GM12878 (cell line): Measurements from ENCODE around the gene CEP89. TPM values are rescaled to one million over a fixed set of nuclear protein-coding genes. Genes with fewer than 3 reads are reported as not detected.

Experiments used
- ATAC-seq: fragments of 200-7000 bp; cut with Tn5 transposase; 3 replicates; pipeline ENCODE4 v1.9.1; 2020; ENCODE audit warnings: mild to moderate bottlenecking, moderate library complexity
- BruUV-seq: library from RNA; stranded (reverse); fragments of 400-500 nt; replicated peaks from 2 replicates; lab custom pipeline; 2021; lab: Mats Ljungman, UMichigan
- CTCF ChIA-PET: fragments of 300-600 bp; sonication (Branson Sonifier 250); formaldehyde crosslinking; extraction: SDS; loops from one replicate; lab custom pipeline; 2021; ENCODE audit warnings: inconsistent platforms; lab: Yijun Ruan, JAX
- POLR2A ChIA-PET: fragments of 350-600 bp; formaldehyde crosslinking; extraction: SDS; loops from one replicate; lab custom pipeline; 2021; ENCODE audit warnings: inconsistent platforms; lab: Charles Lee
- RAD21 ChIA-PET: fragments of 300-600 bp; sonication (Branson Sonifier 250); formaldehyde crosslinking; loops from one replicate; lab custom pipeline; 2023; ENCODE audit warnings: antibody characterized with exemption; ENCODE audit not compliant: unreplicated experiment; lab: Charles Lee
- SMC1A ChIA-PET: fragments of 300-600 bp; sonication (Branson Sonifier 250); formaldehyde crosslinking; loops from one replicate; lab custom pipeline; 2023; ENCODE audit not compliant: unreplicated experiment, uncharacterized antibody; lab: Charles Lee
- DNase-seq: peaks from one replicate; pipeline ENCODE4 v3.0.0-alpha.2; 2011; ENCODE audit warnings: low read depth, low spot score
- FAIRE-seq: peaks from 3 replicates; lab custom pipeline; 2011; peaks lifted over from hg19 to GRCh38; lab: Jason Lieb, UNC
- H2AFZ ChIP-seq: 2 replicates; pipeline ENCODE4 v1.6.0; 2011; ENCODE audit warnings: low read depth, low read length, control low read depth; ENCODE audit not compliant: control insufficient read depth
- H3K27ac ChIP-seq: 2 replicates; pipeline ENCODE4 v1.5.1; 2011; ENCODE audit warnings: control low read depth; ENCODE audit not compliant: control insufficient read depth, insufficient read depth
- H3K27me3 ChIP-seq, 2 experiments: replicated peaks in 1 of 2; 2 replicates each; pipeline versions ENCODE4 v1.6.0 to v1.6.1; 2011; ENCODE audit warnings: low read length in 1 of 2; ENCODE audit not compliant: control insufficient read depth in 2 of 2, insufficient read depth in 2 of 2
- H3K36me3 ChIP-seq, 2 experiments: 2 replicates each; pipeline ENCODE4 v1.5.1; 2011; ENCODE audit warnings: low read length in 1 of 2; ENCODE audit not compliant: control insufficient read depth in 2 of 2, insufficient read depth in 2 of 2
- H3K4me1 ChIP-seq: 2 replicates; pipeline ENCODE4 v1.6.1; 2011; ENCODE audit warnings: mild to moderate bottlenecking, low read length, moderate library complexity, mixed read lengths; ENCODE audit not compliant: control insufficient read depth, insufficient read depth
- H3K4me2 ChIP-seq: 2 replicates; pipeline ENCODE4 v1.6.0; 2011; ENCODE audit warnings: control low read depth; ENCODE audit not compliant: control insufficient read depth, insufficient read depth
- H3K4me3 ChIP-seq: fragments of 200-600 bp; sonication (generic); 2 replicates; pipeline ENCODE4 v1.5.1; 2016
- H3K79me2 ChIP-seq: 2 replicates; pipeline ENCODE4 v1.6.0; 2011; ENCODE audit warnings: low read length; ENCODE audit not compliant: control insufficient read depth, insufficient read depth
- H3K9ac ChIP-seq: 2 replicates; pipeline ENCODE4 v1.8.0; 2011; ENCODE audit warnings: low read length, control low read depth, mixed read lengths; ENCODE audit not compliant: control insufficient read depth, insufficient read depth
- H3K9me3 ChIP-seq: replicated peaks from 3 replicates; pipeline ENCODE4 v1.5.1; 2011; ENCODE audit warnings: mild to moderate bottlenecking, low read length; ENCODE audit not compliant: control insufficient read depth, insufficient read depth
- H4K20me1 ChIP-seq: 2 replicates; pipeline ENCODE4 v1.6.0; 2011; ENCODE audit not compliant: control insufficient read depth, insufficient read depth
- ATF2 ChIP-seq: IDR thresholded peaks from 2 replicates; pipeline ENCODE4 v1.6.1; 2012; ENCODE audit warnings: low read length, inconsistent platforms
- CBFB ChIP-seq: IDR thresholded peaks from 2 replicates; pipeline ENCODE4 v1.6.1; 2016; ENCODE audit warnings: antibody characterized with exemption, low read depth
- GATAD2B ChIP-seq: fragments of 450-650 bp; conservative IDR thresholded peaks from 2 replicates; pipeline ENCODE4 v1.6.1; 2017; ENCODE audit warnings: low read depth, mild to moderate bottlenecking, moderate library complexity
- MYB ChIP-seq: fragments of 150-350 bp; IDR thresholded peaks from 2 replicates; pipeline ENCODE4 v1.6.1; 2014; ENCODE audit warnings: mild to moderate bottlenecking, low read depth, low read length, borderline replicate concordance
- PAX8 ChIP-seq: fragments of 450-650 bp; IDR thresholded peaks from 2 replicates; pipeline ENCODE4 v1.6.1; 2017; ENCODE audit warnings: mild to moderate bottlenecking, moderate library complexity
- RELA ChIP-seq: fragments of 450-650 bp; IDR thresholded peaks from 2 replicates; pipeline ENCODE4 v1.8.0; 2014; ENCODE audit warnings: borderline replicate concordance; ENCODE audit not compliant: partially characterized antibody
- WRNIP1 ChIP-seq: IDR thresholded peaks from 2 replicates; pipeline ENCODE4 v1.6.1; 2011; ENCODE audit warnings: low read depth, low read length, improper control_type of control experiment, borderline replicate concordance
- ZBTB11 ChIP-seq: fragments of 450-650 bp; formaldehyde crosslinking; IDR thresholded peaks from 2 replicates; pipeline ENCODE4 v1.5.0; 2022; ENCODE audit warnings: mild to moderate bottlenecking, missing genetic modification characterization
- WGBS: methylation state at CpG from one replicate; pipeline ENCODE4 v1.1.6; 2016; ENCODE audit warnings: low lambda C conversion rate; ENCODE audit not compliant: insufficient replicate concordance, insufficient coverage; ENCODE audit errors: missing lambda C conversion rate; 5-methylcytosine and 5-hydroxymethylcytosine counted together
- in situ Hi-C: fragments of 300-500 bp; cut with MboI; formaldehyde crosslinking; loops from 9 replicates; pipeline ENCODE4 v1.14.3; 2018; ENCODE audit warnings: mixed read lengths
- intact Hi-C: fragments of 100-400 bp; cut with micrococcal nuclease; formaldehyde crosslinking; loops from one replicate; pipeline ENCODE4 v1.14.2; 2022; ENCODE audit not compliant: unreplicated experiment
- polyA plus RNA-seq, 11 experiments: library from polyadenylated mRNA; depleted of rRNA in 4 of 11; unstranded in 6 of 11; stranded (reverse) in 5 of 11; fragments of >200 nt; fragmentation: Nextera tagmentation in 4 of 11; fragmentation: Illumina TruSeq in 1 of 11; extraction: Ambion mirVana in 4 of 11; extraction: Trizol in 1 of 11; gene quantifications; 1 replicate in 1 of 11; 2 replicates in 10 of 11; pipeline versions ENCODE4 v1.2.1 to v1.2.3, GENCODE V29; 2011 to 2016; ENCODE audit warnings: inconsistent platforms in 2 of 11, missing spikeins in 2 of 11, low read depth in 1 of 11
- total RNA-seq, 4 experiments: library from RNA; depleted of rRNA in 3 of 4; stranded (reverse); fragments of >200 nt in 3 of 4; fragmentation: Illumina TruSeq in 1 of 4; extraction: Trizol in 1 of 4; gene quantifications; 2 replicates each; pipeline versions ENCODE4 v1.2.1 to v1.2.3, GENCODE V29; 2013 to 2021
- TF ChIP-seq, protein P1 (sequence below): fragments of 450-650 bp; IDR thresholded peaks from 2 replicates; pipeline ENCODE4 v1.6.1; 2017; ENCODE audit warnings: low read depth, mild to moderate bottlenecking, moderate library complexity
- TF ChIP-seq, protein P2 (sequence below): fragments of 150-350 bp; IDR thresholded peaks from 2 replicates; pipeline ENCODE4 v1.6.1; 2014; ENCODE audit warnings: mild to moderate bottlenecking, low read depth, low read length
- TF ChIP-seq, protein P3 (sequence below): fragments of 450-650 bp; IDR thresholded peaks from 2 replicates; pipeline ENCODE4 v1.6.1; 2016; ENCODE audit warnings: mild to moderate bottlenecking, moderate library complexity, borderline replicate concordance

CEP89 gene
- total and polyA plus RNA-seq, 10 of the 15 experiments (the other 5 are each of a cell fraction or from before 2014, with no cell fraction given): 6.0 to 19.3 (median 10.2) TPM

DNA sequence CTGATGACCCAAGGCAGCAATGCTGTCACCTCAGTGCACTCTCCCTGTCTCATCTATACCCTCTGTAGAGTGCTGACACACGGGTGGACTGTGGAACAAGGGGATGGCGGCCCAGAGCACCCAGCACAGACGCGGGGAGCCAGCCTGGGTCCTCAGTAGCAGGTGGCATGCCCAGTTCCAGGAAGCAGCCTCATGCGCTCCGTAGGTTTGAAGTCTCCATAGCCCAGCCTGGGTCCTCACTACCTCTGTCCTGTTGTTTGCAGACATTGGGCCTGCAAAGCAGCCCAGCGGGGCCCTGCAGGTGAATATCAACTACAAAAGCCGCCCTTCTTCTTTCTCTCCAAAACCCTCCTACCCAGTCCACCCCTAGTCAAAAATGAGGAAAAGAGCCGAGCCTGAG lies 97.2 kb downstream of the CEP89 start:
- Histone ChIP-seq H3K9me3 (no peaks in the 10 kb centered on the region), H2AFZ (no peak overlapping the region), H3K4me3 (no peak overlapping the region), H3K27me3 (no peaks in the 10 kb centered on the region), H3K9ac (no peak overlapping the region), H3K4me1 (no peaks in the 10 kb centered on the region), H3K27ac (no peak overlapping the region), H4K20me1 (no peaks in the 10 kb centered on the region), H3K36me3 (no peaks in the 10 kb centered on the region), H3K4me2 (no peak overlapping the region), H3K79me2 (no peaks in the 10 kb centered on the region)
- ChIA-PET CTCF (no interaction called here), SMC1A (no interaction called here), RAD21 (no interaction called here), POLR2A (no interaction called here)
- in situ Hi-C loops: no loop called here
- no TSS peak for BruUV-seq
- ATAC-seq (no peak), DNase-seq (no peak), FAIRE-seq (no peak)
- intact Hi-C loops: no loop called here
- 67% methylated on average over 9 of the region's 9 CpGs for WGBS
- TF ChIP-seq, protein P1, sequence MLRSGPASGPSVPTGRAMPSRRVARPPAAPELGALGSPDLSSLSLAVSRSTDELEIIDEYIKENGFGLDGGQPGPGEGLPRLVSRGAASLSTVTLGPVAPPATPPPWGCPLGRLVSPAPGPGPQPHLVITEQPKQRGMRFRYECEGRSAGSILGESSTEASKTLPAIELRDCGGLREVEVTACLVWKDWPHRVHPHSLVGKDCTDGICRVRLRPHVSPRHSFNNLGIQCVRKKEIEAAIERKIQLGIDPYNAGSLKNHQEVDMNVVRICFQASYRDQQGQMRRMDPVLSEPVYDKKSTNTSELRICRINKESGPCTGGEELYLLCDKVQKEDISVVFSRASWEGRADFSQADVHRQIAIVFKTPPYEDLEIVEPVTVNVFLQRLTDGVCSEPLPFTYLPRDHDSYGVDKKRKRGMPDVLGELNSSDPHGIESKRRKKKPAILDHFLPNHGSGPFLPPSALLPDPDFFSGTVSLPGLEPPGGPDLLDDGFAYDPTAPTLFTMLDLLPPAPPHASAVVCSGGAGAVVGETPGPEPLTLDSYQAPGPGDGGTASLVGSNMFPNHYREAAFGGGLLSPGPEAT: no peak
- TF ChIP-seq MYB (no peak), PAX8 (no peak), ATF2 (no peak), CBFB (no peak), ZBTB11 (no peak), GATAD2B (no peak), WRNIP1 (no peak), RELA (no peak)
- TF ChIP-seq, protein P2, sequence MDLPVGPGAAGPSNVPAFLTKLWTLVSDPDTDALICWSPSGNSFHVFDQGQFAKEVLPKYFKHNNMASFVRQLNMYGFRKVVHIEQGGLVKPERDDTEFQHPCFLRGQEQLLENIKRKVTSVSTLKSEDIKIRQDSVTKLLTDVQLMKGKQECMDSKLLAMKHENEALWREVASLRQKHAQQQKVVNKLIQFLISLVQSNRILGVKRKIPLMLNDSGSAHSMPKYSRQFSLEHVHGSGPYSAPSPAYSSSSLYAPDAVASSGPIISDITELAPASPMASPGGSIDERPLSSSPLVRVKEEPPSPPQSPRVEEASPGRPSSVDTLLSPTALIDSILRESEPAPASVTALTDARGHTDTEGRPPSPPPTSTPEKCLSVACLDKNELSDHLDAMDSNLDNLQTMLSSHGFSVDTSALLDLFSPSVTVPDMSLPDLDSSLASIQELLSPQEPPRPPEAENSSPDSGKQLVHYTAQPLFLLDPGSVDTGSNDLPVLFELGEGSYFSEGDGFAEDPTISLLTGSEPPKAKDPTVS: no peak
- TF ChIP-seq, protein P3, sequence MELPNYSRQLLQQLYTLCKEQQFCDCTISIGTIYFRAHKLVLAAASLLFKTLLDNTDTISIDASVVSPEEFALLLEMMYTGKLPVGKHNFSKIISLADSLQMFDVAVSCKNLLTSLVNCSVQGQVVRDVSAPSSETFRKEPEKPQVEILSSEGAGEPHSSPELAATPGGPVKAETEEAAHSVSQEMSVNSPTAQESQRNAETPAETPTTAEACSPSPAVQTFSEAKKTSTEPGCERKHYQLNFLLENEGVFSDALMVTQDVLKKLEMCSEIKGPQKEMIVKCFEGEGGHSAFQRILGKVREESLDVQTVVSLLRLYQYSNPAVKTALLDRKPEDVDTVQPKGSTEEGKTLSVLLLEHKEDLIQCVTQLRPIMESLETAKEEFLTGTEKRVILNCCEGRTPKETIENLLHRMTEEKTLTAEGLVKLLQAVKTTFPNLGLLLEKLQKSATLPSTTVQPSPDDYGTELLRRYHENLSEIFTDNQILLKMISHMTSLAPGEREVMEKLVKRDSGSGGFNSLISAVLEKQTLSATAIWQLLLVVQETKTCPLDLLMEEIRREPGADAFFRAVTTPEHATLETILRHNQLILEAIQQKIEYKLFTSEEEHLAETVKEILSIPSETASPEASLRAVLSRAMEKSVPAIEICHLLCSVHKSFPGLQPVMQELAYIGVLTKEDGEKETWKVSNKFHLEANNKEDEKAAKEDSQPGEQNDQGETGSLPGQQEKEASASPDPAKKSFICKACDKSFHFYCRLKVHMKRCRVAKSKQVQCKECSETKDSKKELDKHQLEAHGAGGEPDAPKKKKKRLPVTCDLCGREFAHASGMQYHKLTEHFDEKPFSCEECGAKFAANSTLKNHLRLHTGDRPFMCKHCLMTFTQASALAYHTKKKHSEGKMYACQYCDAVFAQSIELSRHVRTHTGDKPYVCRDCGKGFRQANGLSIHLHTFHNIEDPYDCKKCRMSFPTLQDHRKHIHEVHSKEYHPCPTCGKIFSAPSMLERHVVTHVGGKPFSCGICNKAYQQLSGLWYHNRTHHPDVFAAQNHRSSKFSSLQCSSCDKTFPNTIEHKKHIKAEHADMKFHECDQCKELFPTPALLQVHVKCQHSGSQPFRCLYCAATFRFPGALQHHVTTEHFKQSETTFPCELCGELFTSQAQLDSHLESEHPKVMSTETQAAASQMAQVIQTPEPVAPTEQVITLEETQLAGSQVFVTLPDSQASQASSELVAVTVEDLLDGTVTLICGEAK: no peak
